Raji (cell line): ENCODE results near the gene IPO9.

ENCODE experiments used
- POLR2A ChIP-seq: IDR thresholded peaks from 2 replicates; pipeline ENCODE4 v1.6.1; 2011; ENCODE audit warnings: low read depth, low read length, control low read depth; ENCODE audit not compliant: insufficient read depth

IPO9 gene

DNA sequence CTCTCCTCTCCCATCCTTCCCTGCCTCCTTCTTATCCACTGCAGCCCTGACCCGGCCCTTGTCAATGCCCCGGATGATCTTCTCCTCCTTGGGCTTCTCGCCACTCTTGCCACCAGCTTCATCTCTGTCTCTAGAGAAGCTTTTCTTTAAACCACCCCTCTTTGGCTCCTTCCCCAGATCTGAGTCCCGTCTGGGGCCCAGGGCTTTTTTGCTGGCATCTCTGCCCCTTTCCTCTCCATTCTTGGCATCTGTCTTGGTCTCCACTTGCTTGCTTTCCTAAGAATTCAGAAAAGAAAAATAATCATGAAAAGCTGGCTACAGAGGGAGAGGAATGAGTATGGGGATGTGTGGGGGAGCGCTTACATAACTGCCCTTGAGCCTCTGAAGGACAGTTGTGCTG, 71.5 kb downstream of the IPO9 start:
- TF ChIP-seq POLR2A: no peak

- TF ChIP-seq POLR2A: no peak
Measured at GRCh38 chr1:201902198-201902597, 73.2 kb downstream of the IPO9 start.

DNA sequence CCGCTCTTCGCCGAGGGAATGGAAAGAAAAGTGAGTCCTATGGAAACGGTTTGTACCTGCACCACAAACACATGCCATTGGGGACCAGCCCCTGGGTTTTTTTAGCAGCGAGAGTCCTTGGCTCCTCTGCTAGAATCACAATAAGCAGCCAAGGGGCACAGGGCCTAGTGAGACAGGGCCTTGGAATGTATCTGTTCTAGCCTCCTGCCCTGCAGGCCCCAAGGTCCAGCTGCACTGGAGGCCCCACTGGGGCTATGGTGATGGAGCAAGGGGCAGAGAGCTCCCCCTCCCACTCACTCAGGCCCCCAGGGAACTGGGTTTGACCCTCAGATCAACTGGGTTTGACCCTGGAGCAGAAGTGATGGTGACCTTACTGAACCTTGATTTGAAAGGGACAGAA, 74.2 kb downstream of the IPO9 start:
- no peak for TF ChIP-seq POLR2A

GRCh38 chr1:201904579-201904978, 75.6 kb downstream of the IPO9 start:
- no peak for TF ChIP-seq POLR2A

- TF ChIP-seq POLR2A: no peak
Measured at GRCh38 chr1:201905234-201905890, 76.4 kb downstream of the IPO9 start.

DNA sequence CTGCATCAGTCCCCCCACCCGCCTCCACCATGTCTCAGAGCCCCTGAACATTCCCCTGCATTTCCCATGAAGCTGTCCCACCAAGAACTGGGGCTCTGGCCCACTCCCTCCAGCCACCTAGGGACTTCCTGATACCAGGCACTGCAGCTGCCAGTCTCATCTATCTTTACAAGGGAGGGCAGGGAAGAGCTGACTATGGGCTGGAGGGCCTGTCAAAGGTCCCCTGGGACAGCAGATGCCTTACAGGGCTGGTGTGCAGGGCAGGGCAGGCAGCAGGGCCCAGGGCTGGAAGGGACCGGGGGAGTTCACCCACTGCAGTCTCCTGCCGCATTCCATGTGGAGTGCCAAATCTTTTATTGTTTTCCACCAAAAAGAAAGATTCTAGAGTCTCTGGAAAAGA, 77.4 kb downstream of the IPO9 start:
- TF ChIP-seq POLR2A: no peak

- TF ChIP-seq POLR2A: no peak
Measured at GRCh38 chr1:201907621-201908020, 78.7 kb downstream of the IPO9 start.

- no peak for TF ChIP-seq POLR2A
Measured at GRCh38 chr1:201911826-201912571, 83.0 kb downstream of the IPO9 start.

DNA sequence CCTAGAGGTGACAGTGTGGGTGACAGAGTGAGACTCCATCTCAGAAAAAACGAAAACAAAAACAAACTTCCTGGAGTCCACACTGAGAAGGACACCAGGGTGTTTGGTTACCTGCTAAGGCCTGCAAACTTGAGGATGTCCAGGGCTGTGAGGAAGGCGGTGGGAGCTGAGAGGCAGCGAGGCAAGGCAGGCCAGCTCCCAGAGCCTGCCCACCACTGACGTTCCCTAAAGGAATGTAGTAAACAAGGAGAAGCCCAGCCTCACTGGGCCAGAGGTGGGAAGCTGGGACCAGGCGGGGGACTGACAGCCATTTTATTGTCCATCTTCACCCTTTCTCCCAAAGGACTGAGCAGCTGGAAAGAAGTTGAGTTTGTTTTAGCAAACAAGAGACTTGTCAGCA, 83.9 kb downstream of the IPO9 start:
- TF ChIP-seq POLR2A: no peak

GRCh38 chr1:201914456-201915235, 85.7 kb downstream of the IPO9 start:
- no peak for TF ChIP-seq POLR2A

- TF ChIP-seq POLR2A: no peak
Measured at GRCh38 chr1:201916649-201917249, 87.8 kb downstream of the IPO9 start.

DNA sequence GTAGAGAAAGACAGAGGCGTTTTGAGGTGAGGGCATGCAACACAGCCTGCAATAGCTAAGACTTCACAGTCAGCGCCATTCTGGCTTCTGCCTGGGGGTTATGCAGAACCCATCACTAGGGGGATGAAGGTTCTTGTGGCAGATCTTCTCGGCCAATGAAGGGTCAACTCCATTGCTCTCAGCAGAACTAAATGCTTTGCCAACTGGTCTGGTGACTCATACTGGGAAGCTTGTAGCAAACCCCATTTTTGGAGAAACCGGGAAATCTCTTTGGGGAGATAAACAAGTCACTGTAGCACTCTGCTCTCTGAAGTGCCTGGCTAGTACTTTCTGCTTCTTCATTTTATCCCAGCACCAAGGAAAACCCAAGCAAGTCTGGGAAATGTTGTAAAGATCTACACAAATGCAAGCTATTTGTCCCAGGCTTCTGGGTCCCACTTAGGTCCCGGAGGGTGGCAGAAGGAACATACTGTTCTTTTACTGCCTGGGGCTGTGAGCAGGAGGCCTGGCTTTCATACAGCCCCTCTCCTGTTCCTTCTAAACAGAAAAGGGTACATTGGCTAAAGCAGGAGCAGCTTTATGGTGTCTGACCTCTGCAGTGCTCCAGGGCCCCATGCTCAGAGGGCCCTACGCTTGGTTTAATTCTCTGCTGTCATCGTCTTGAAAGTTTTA, 88.5 kb downstream of the IPO9 start:
- TF ChIP-seq POLR2A: no peak

DNA sequence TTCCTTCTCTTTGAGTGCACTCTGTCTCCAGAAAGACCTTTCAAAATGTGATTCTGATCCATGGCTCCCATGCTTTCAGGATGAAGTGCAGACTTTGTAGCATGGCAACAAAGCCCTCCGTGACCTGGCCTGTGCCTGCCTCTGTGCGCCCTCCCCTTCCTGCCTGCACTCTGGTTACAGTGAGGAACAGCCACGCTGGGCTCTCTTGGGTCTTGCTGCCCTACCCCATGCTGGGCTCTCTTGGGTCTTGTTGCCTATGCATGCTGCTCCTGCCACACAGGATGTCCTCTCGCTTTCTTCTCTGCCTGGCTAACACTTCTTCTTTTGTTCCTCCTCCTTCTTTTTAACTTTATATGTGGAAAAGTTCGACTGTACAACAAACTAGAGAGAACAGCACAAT, 89.4 kb downstream of the IPO9 start:
- no peak for TF ChIP-seq POLR2A

- no peak for TF ChIP-seq POLR2A
Measured at GRCh38 chr1:201921952-201922558, 93.1 kb downstream of the IPO9 start.

GRCh38 chr1:201925301-201925567, 96.3 kb downstream of the IPO9 start:
- TF ChIP-seq POLR2A: no peak
